ENCODE measurements around the gene PSMF1.

GRCh38 chr20:1210501-1210900 lies 92.1 kb downstream of the PSMF1 start:
- no peak for TF ChIP-seq POLR2AphosphoS5 (IDR thresholded peaks at IDR 0.05; ENCODE audit: low read depth, low read length)
- no peak for TF ChIP-seq TAF1 (IDR thresholded peaks at IDR 0.05; ENCODE audit: borderline replicate concordance, insufficient read depth, low read length)
- TF ChIP-seq REST (IDR thresholded peaks at IDR 0.05; ENCODE audit: insufficient read depth in 1 of 2, low read depth in 2 of 2, low read length in 2 of 2): no peak
- no peak for TF ChIP-seq SIN3A (IDR thresholded peaks at IDR 0.05; ENCODE audit: borderline replicate concordance, insufficient read depth, low read length)

Measured in PFSK-1 (cell line).